GM18508 (cell line): ENCODE data around the gene PDE6H.

Experiments used
- ATAC-seq: cut with Tn5 transposase; IDR thresholded peaks from one replicate; pipeline ENCODE4 v1.9.1; 2021; ENCODE audit warnings: moderate number of reproducible peaks; ENCODE audit not compliant: insufficient read depth, unreplicated experiment

Gene PDE6H

GRCh38 chr12:14950982-14951746 lies 21.7 kb upstream of the PDE6H start:
- ATAC-seq = no peak

GRCh38 chr12:14951851-14952250 lies 21.0 kb upstream of the PDE6H start:
- ATAC-seq = no peak

- ATAC-seq = peak; percentile 45
Observed at GRCh38 chr12:14952299-14952921, 20.4 kb upstream of the PDE6H start.

GRCh38 chr12:14953752-14954151 lies 19.1 kb upstream of the PDE6H start:
- no peak for ATAC-seq

GRCh38 chr12:14954269-14954668 lies 18.6 kb upstream of the PDE6H start:
- no peak for ATAC-seq

- peak; percentile 32 for ATAC-seq
Observed at GRCh38 chr12:14956024-14956891, 16.6 kb upstream of the PDE6H start.

GRCh38 chr12:14956905-14957304 lies 15.9 kb upstream of the PDE6H start:
- ATAC-seq = no peak

- no peak for ATAC-seq
Observed at GRCh38 chr12:14957551-14958168, 15.2 kb upstream of the PDE6H start.

GRCh38 chr12:14958361-14959125 lies 14.3 kb upstream of the PDE6H start:
- ATAC-seq = no peak

GRCh38 chr12:14959126-14959440 lies 13.8 kb upstream of the PDE6H start:
- no peak for ATAC-seq

GRCh38 chr12:14959463-14959862 lies 13.4 kb upstream of the PDE6H start:
- ATAC-seq = no peak

GRCh38 chr12:14959916-14960496 lies 12.8 kb upstream of the PDE6H start:
- ATAC-seq = no peak

GRCh38 chr12:14960548-14961465 lies 12.0 kb upstream of the PDE6H start:
- ATAC-seq = peak; percentile 25

GRCh38 chr12:14961466-14962152 lies 11.2 kb upstream of the PDE6H start, which contains the start of gene ARHGDIB:
Gene ARHGDIB (minus strand): TSS chr12:14961601. CDS start chr12:14950712, 10,889 bp downstream.
- peak; percentile 69 for ATAC-seq

- ATAC-seq = no peak
Observed at GRCh38 chr12:14962153-14962539, 10.7 kb upstream of the PDE6H start.

- ATAC-seq = no peak
Observed at GRCh38 chr12:14962797-14963196, 10.0 kb upstream of the PDE6H start.

- no peak for ATAC-seq
Observed at GRCh38 chr12:14963520-14963919, 9.3 kb upstream of the PDE6H start.

GRCh38 chr12:14964406-14964805 lies 8.4 kb upstream of the PDE6H start:
- ATAC-seq = no peak
